A549 treated with dexamethasone at 1 μM for 4 hours (cell line): Measurements from ENCODE around the gene NUP43. TPM values are rescaled to one million over a fixed set of nuclear protein-coding genes. Genes with fewer than 3 reads are reported as not detected.

ENCODE experiments used
- total RNA-seq: library from RNA; stranded (reverse); fragments of 200-300 nt; extraction: Qiagen RNA extraction; gene quantifications from 5 replicates; pipeline ENCODE4 v1.2.3, GENCODE V29; 2022

Gene NUP43, protein sequence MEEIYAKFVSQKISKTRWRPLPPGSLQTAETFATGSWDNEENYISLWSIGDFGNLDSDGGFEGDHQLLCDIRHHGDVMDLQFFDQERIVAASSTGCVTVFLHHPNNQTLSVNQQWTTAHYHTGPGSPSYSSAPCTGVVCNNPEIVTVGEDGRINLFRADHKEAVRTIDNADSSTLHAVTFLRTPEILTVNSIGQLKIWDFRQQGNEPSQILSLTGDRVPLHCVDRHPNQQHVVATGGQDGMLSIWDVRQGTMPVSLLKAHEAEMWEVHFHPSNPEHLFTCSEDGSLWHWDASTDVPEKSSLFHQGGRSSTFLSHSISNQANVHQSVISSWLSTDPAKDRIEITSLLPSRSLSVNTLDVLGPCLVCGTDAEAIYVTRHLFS
- total RNA-seq: 11.2 to 18.8 TPM (median 16.2 TPM) in 5 replicates

GRCh38 chr6:149746147-149746946, at the start of gene NUP43:
Gene NUP43 (minus strand): TSS chr6:149746529. CDS start chr6:149746495, 34 bp downstream.

GRCh38 chr6:149749594-149750135, 3.3 kb upstream of the NUP43 start, which contains the start of gene PCMT1:
Gene PCMT1 (plus strand): TSS chr6:149749741. CDS start chr6:149749902, 161 bp downstream.

GRCh38 chr6:149717588-149718458, 28.5 kb downstream of the NUP43 start, which contains the start of gene LATS1:
Gene LATS1 (minus strand): TSS chr6:149718101. CDS start chr6:149702126, 15,975 bp downstream.

Other genes starting within 250 kb of the NUP43 start
- 12.6 to 19.4 TPM (median 15.4 TPM) in 5 replicates for gene PPIL4, start 200.5 kb downstream of the NUP43 start, total RNA-seq
- gene GINM1, start 180.2 kb downstream of the NUP43 start, total RNA-seq: 24.3 to 29.4 TPM (median 26.2 TPM) in 5 replicates
- 9.6 to 13.8 TPM (median 12.3 TPM) in 5 replicates for gene KATNA1, start 97.8 kb downstream of the NUP43 start, total RNA-seq
- 5.8 to 10.9 TPM (median 9.8 TPM) in 5 replicates for gene LATS1, start 28.4 kb downstream of the NUP43 start, total RNA-seq
- gene PCMT1, start 3.2 kb upstream of the NUP43 start, total RNA-seq: 87.2 to 97.0 TPM (median 88.6 TPM) in 5 replicates
- gene LRP11, start 117.8 kb upstream of the NUP43 start, total RNA-seq: 27.3 to 38.0 TPM (median 36.4 TPM) in 5 replicates
- 1.8 to 3.1 TPM (median 2.8 TPM) in 5 replicates for gene RAET1E, start 151.6 kb upstream of the NUP43 start, total RNA-seq
- 5.9 to 10.5 TPM (median 8.0 TPM) in 5 replicates for gene RAET1G, start 176.6 kb upstream of the NUP43 start, total RNA-seq
- 3.5 to 4.2 TPM (median 3.8 TPM) in 5 replicates for gene ULBP2, start 195.5 kb upstream of the NUP43 start, total RNA-seq
- 0.76 to 1.4 TPM (median 1.0 TPM) in 5 replicates for gene ULBP1, start 217.4 kb upstream of the NUP43 start, total RNA-seq